Epithelial cell of esophagus (primary cell): ENCODE measurements around the gene CSNK1G2.

Experiments used
- DNase-seq: peaks from one replicate; pipeline ENCODE4 v3.0.0; 2010; ENCODE audit warnings: low read depth
- H3K4me3 ChIP-seq: 2 replicates; pipeline ENCODE4 v1.5.1; 2011; ENCODE audit warnings: mild to moderate bottlenecking, low read length, control low read depth
- CTCF ChIP-seq: IDR thresholded peaks from 2 replicates; pipeline ENCODE4 v1.5.1; 2011; ENCODE audit warnings: low read depth, mild to moderate bottlenecking, low read length, control low read depth, inconsistent platforms; ENCODE audit not compliant: insufficient read depth; ENCODE audit errors: missing control alignments

CSNK1G2 gene

GRCh38 chr19:1947651-1948209 lies 6.8 kb downstream of the CSNK1G2 start:
- no peak for DNase-seq
- TF ChIP-seq CTCF, result no peak
- H3K4me3 ChIP-seq, result no peak overlapping the region

GRCh38 chr19:1949304-1950101 lies 8.5 kb downstream of the CSNK1G2 start:
- no peak for DNase-seq
- TF ChIP-seq CTCF, result no peak
- no peak overlapping the region for H3K4me3 ChIP-seq

GRCh38 chr19:1950640-1951039 lies 9.7 kb downstream of the CSNK1G2 start:
- TF ChIP-seq CTCF, result no peak
- no peak overlapping the region for H3K4me3 ChIP-seq
- no peak for DNase-seq

- no peak for DNase-seq
- no peak overlapping the region for H3K4me3 ChIP-seq
- no peak for TF ChIP-seq CTCF
Measured at GRCh38 chr19:1952635-1953034, 11.7 kb downstream of the CSNK1G2 start.

- DNase-seq, result no peak
- TF ChIP-seq CTCF, result no peak
- no peak overlapping the region for H3K4me3 ChIP-seq
Measured at GRCh38 chr19:1953037-1953436, 12.1 kb downstream of the CSNK1G2 start.

- TF ChIP-seq CTCF, result no peak
- H3K4me3 ChIP-seq, result no peak overlapping the region
- no peak for DNase-seq
Measured at GRCh38 chr19:1953441-1954094, 12.6 kb downstream of the CSNK1G2 start.
